Liver (tissue), 9 donors: ENCODE data around the gene DNAH5. TPM values are rescaled to one million over a fixed set of nuclear protein-coding genes. Genes with fewer than 3 reads are reported as not detected.

Experiments used
- DNase-seq: peaks from one replicate; pipeline ENCODE4 v3.0.0-alpha.2; 2017; ENCODE audit warnings: low spot score
- H3K27ac ChIP-seq, 2 donors: one replicate each; pipeline ENCODE4 v1.7.0; 2013; ENCODE audit warnings: inconsistent platforms in 2 of 2, low read length in 2 of 2, control low read depth in 1 of 2, low read depth in 1 of 2, mild to moderate bottlenecking in 1 of 2
- H3K27me3 ChIP-seq, 4 donors: one replicate each; pipeline versions ENCODE4 v1.6.1 to v1.7.0; 2013; ENCODE audit warnings: low read length in 3 of 4, inconsistent platforms in 1 of 4, mild to moderate bottlenecking in 1 of 4, moderate library complexity in 1 of 4; ENCODE audit not compliant: control insufficient read depth in 4 of 4, insufficient read depth in 4 of 4
- H3K36me3 ChIP-seq, 4 donors: one replicate each; pipeline versions ENCODE4 v1.6.1 to v1.7.0; 2013; ENCODE audit warnings: low read length in 3 of 4, mild to moderate bottlenecking in 3 of 4, low read depth in 1 of 4, moderate library complexity in 1 of 4; ENCODE audit not compliant: control insufficient read depth in 4 of 4, insufficient read depth in 3 of 4
- H3K4me1 ChIP-seq, 4 donors: one replicate each; pipeline versions ENCODE4 v1.6.1 to v1.7.0; 2013; ENCODE audit warnings: low read length in 3 of 4, mild to moderate bottlenecking in 3 of 4, moderate library complexity in 1 of 4; ENCODE audit not compliant: control insufficient read depth in 4 of 4, insufficient read depth in 4 of 4
- H3K4me3 ChIP-seq, 3 donors: one replicate each; pipeline versions ENCODE4 v1.6.1 to v1.7.0; 2013; ENCODE audit warnings: low read length in 3 of 3, control low read depth in 1 of 3, low read depth in 1 of 3, mild to moderate bottlenecking in 1 of 3
- H3K9ac ChIP-seq, 2 donors: one replicate each; pipeline ENCODE4 v1.7.0; 2013; ENCODE audit warnings: low read length in 2 of 2, mild to moderate bottlenecking in 2 of 2, moderate library complexity in 2 of 2, control low read depth in 1 of 2, low read depth in 1 of 2
- H3K9me3 ChIP-seq, 4 donors: one replicate each; pipeline versions ENCODE4 v1.6.1 to v1.7.0; 2013; ENCODE audit warnings: low read length in 3 of 4; ENCODE audit not compliant: control insufficient read depth in 4 of 4
- FOXA2 ChIP-seq: IDR thresholded peaks from 2 replicates; pipeline ENCODE4 v1.6.1; 2016; ENCODE audit warnings: antibody characterized with exemption
- GABPA ChIP-seq, 2 donors: IDR thresholded peaks in 1 of 2; conservative IDR thresholded peaks in 1 of 2; 2 replicates each; pipeline ENCODE4 v1.6.1; 2016; ENCODE audit warnings: antibody characterized with exemption in 2 of 2, mild to moderate bottlenecking in 1 of 2, moderate library complexity in 1 of 2
- HNF4A ChIP-seq, 2 donors: conservative IDR thresholded peaks; 2 replicates each; pipeline ENCODE4 v1.6.1; 2016; ENCODE audit warnings: antibody characterized with exemption in 2 of 2, mild to moderate bottlenecking in 2 of 2
- HNF4G ChIP-seq: IDR thresholded peaks from 2 replicates; pipeline ENCODE4 v1.6.1; 2016; ENCODE audit warnings: antibody characterized with exemption
- JUND ChIP-seq, 2 donors: IDR thresholded peaks; 2 replicates each; pipeline ENCODE4 v1.6.1; 2016; ENCODE audit warnings: antibody characterized with exemption in 2 of 2
- NR2F2 ChIP-seq: IDR thresholded peaks from 2 replicates; pipeline ENCODE4 v1.6.1; 2016; ENCODE audit warnings: antibody characterized with exemption
- RAD21 ChIP-seq, 2 donors: IDR thresholded peaks; 2 replicates each; pipeline ENCODE4 v1.6.1; 2016; ENCODE audit warnings: antibody characterized with exemption in 2 of 2, mild to moderate bottlenecking in 2 of 2
- RXRA ChIP-seq, 2 donors: IDR thresholded peaks; 2 replicates each; pipeline ENCODE4 v1.6.1; 2017 to 2018; ENCODE audit warnings: antibody characterized with exemption in 2 of 2, mild to moderate bottlenecking in 1 of 2
- SP1 ChIP-seq: IDR thresholded peaks from 2 replicates; pipeline ENCODE4 v1.6.1; 2018; ENCODE audit warnings: antibody characterized with exemption, mild to moderate bottlenecking
- TAF1 ChIP-seq: conservative IDR thresholded peaks from 2 replicates; pipeline ENCODE4 v1.6.1; 2016; ENCODE audit warnings: antibody characterized with exemption, mild to moderate bottlenecking
- YY1 ChIP-seq: IDR thresholded peaks from 2 replicates; pipeline ENCODE4 v1.6.1; 2016; ENCODE audit warnings: antibody characterized with exemption, mild to moderate bottlenecking
- WGBS: extraction: QIAGEN DNeasy Blood & Tissue Kit; methylation state at CpG from one replicate; pipeline ENCODE4 v1.1.7; 2013; 5-methylcytosine and 5-hydroxymethylcytosine counted together
- polyA plus RNA-seq, 2 donors: library from polyadenylated mRNA; stranded (reverse) in 1 of 2; unstranded in 1 of 2; fragments of 200-250 nt in 1 of 2; fragments of >200 nt in 1 of 2; fragmentation: Nextera tagmentation in 1 of 2; extraction: Ambion mirVana in 1 of 2; gene quantifications; one replicate each; pipeline versions ENCODE4 v1.2.1 to v1.2.3, GENCODE V29; 2013 to 2015
- total RNA-seq, 2 donors: library from RNA; depleted of rRNA; stranded (reverse); fragments of >200 nt; gene quantifications; one replicate each; pipeline ENCODE4 v1.2.3, GENCODE V29; 2014
- TF ChIP-seq, protein P1 (sequence below): IDR thresholded peaks from 2 replicates; pipeline ENCODE4 v1.6.1; 2016; ENCODE audit warnings: antibody characterized with exemption
- TF ChIP-seq, protein P2 (sequence below): IDR thresholded peaks from 2 replicates; pipeline ENCODE4 v1.6.1; 2016; ENCODE audit warnings: antibody characterized with exemption
- TF ChIP-seq, protein P3 (sequence below): IDR thresholded peaks from 2 replicates; pipeline ENCODE4 v1.6.1; 2016; ENCODE audit warnings: antibody characterized with exemption
- TF ChIP-seq, protein P4 (sequence below): fragments of 150-350 bp; IDR thresholded peaks from 2 replicates; pipeline ENCODE4 v1.5.1; 2017; ENCODE audit warnings: improper control_type of control experiment, low read depth, low read length; ENCODE audit not compliant: missing input control
- TF ChIP-seq, protein P5 (sequence below): IDR thresholded peaks from 2 replicates; pipeline ENCODE4 v1.6.1; 2016; ENCODE audit warnings: antibody characterized with exemption, mild to moderate bottlenecking
- donor health status: healthy.
- donor health status: healthy.
- donor health status: healthy.
- donor health status: healthy.
- donor health status: healthy.

DNAH5 gene
- total and polyA plus RNA-seq, 4 donors: 0.19 to 14.8 (median 4.4) TPM

DNA sequence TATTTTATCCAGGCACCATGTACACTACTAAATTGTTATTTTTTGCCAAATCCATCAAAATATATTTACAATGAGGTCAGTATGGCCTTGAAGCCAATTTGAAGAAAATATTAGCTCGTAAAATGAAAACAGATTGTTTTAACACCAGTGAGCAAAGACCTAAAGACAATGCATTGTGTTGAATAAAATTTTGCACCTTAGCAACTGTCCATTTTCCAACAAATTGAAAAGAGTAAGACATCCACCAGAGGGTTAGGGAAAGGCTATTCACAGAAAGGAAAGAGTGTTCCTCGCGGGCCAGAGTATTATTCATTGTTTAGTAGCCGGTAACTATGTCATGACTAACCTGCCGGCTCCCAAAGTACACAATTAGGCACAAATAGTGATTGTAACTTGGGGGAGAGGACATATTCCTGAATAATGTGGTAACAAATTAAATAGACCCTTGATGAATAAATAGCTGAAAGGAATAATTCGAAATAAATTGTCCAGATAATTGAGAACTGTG lies 213.3 kb downstream of the DNAH5 start (continued):
- no peak for TF ChIP-seq RXRA (IDR thresholded peaks at IDR 0.05)

DNA sequence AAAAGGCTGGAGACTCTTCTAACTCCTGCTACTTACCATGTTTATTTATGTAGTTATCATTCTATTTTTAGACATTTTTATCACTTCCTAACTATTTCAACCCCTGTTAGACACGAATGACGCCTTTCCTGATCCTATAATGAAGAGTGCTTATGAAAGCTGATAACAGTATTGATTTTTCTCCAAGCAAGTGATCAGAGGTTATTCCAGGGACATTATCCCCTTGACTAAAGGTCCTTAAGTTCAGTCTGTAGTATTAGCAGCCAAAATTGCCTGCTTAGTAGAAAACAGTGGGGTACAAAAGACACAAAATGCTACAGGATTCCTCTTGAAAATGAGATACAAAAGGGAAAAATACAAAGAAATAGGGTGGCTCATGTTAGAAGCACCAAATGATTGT lies 235.6 kb downstream of the DNAH5 start:
- WGBS: 16% methylated on average over 2 of the region's 2 CpGs
- Histone ChIP-seq H3K9ac (no peak overlapping the region), H3K9me3 (no peaks in the 10 kb centered on the region), H3K27me3 (no peaks in the 10 kb centered on the region), H3K4me3 (no peak overlapping the region), H3K27ac (no peak overlapping the region), H3K36me3 (no peaks in the 10 kb centered on the region), H3K4me1 (peaks cover 0 to 3% (median 0%) of the 10 kb centered on the region in 4 donors)
- no peak for DNase-seq
- TF ChIP-seq RXRA (IDR thresholded peaks at IDR 0.05): peak; percentile 50 to 90
- TF ChIP-seq JUND (IDR thresholded peaks at IDR 0.05): peak in 1 of 2 donors; percentile 32
- TF ChIP-seq HNF4A (conservative IDR thresholded peaks at IDR 0.05): peak; percentile 71 to 96
- TF ChIP-seq SP1: peak; percentile 46
- TF ChIP-seq, protein P1, sequence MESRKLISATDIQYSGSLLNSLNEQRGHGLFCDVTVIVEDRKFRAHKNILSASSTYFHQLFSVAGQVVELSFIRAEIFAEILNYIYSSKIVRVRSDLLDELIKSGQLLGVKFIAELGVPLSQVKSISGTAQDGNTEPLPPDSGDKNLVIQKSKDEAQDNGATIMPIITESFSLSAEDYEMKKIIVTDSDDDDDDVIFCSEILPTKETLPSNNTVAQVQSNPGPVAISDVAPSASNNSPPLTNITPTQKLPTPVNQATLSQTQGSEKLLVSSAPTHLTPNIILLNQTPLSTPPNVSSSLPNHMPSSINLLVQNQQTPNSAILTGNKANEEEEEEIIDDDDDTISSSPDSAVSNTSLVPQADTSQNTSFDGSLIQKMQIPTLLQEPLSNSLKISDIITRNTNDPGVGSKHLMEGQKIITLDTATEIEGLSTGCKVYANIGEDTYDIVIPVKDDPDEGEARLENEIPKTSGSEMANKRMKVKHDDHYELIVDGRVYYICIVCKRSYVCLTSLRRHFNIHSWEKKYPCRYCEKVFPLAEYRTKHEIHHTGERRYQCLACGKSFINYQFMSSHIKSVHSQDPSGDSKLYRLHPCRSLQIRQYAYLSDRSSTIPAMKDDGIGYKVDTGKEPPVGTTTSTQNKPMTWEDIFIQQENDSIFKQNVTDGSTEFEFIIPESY: no peak
- no peak for TF ChIP-seq FOXA2
- TF ChIP-seq HNF4G: peak; percentile 77
- no peak for TF ChIP-seq GABPA (IDR thresholded peaks at IDR 0.05 in 1 of 2, conservative IDR thresholded peaks at IDR 0.05 in 1 of 2)
- TF ChIP-seq, protein P2, sequence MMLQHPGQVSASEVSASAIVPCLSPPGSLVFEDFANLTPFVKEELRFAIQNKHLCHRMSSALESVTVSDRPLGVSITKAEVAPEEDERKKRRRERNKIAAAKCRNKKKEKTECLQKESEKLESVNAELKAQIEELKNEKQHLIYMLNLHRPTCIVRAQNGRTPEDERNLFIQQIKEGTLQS: no peak
- TF ChIP-seq, protein P3, sequence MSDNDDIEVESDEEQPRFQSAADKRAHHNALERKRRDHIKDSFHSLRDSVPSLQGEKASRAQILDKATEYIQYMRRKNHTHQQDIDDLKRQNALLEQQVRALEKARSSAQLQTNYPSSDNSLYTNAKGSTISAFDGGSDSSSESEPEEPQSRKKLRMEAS: no peak
- no peak for TF ChIP-seq NR2F2
- TF ChIP-seq, protein P4, sequence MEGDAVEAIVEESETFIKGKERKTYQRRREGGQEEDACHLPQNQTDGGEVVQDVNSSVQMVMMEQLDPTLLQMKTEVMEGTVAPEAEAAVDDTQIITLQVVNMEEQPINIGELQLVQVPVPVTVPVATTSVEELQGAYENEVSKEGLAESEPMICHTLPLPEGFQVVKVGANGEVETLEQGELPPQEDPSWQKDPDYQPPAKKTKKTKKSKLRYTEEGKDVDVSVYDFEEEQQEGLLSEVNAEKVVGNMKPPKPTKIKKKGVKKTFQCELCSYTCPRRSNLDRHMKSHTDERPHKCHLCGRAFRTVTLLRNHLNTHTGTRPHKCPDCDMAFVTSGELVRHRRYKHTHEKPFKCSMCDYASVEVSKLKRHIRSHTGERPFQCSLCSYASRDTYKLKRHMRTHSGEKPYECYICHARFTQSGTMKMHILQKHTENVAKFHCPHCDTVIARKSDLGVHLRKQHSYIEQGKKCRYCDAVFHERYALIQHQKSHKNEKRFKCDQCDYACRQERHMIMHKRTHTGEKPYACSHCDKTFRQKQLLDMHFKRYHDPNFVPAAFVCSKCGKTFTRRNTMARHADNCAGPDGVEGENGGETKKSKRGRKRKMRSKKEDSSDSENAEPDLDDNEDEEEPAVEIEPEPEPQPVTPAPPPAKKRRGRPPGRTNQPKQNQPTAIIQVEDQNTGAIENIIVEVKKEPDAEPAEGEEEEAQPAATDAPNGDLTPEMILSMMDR: no peak
- TF ChIP-seq RAD21 (IDR thresholded peaks at IDR 0.05): peak in 1 of 2 donors; percentile 46
- no peak for TF ChIP-seq TAF1

DNA sequence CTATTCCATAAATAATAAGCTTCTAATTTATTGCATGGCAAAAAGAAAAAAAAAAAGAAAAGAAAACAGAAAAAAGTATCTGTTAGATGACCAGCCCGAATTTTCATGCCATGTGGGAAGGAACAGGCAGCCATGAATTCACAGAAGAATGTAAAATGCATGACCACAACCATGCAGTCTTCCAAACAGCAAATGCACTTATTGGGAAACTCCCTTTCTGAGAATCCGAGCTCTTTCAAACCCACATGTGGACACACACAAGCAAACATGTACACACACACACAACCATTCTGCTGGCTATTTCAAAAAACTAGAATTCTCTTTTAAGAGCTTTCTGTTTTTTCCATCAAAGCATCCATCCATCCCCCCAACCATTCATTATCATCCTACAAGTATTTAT lies 236.1 kb downstream of the DNAH5 start:
- Histone ChIP-seq H3K9ac (no peak overlapping the region), H3K9me3 (no peaks in the 10 kb centered on the region), H3K27me3 (no peaks in the 10 kb centered on the region), H3K36me3 (no peaks in the 10 kb centered on the region), H3K4me3 (no peak overlapping the region), H3K27ac (no peak overlapping the region), H3K4me1 (peaks cover 0 to 3% (median 0%) of the 10 kb centered on the region in 4 donors)
- WGBS: 50% methylated on average over 2 of the region's 2 CpGs
- DNase-seq: no peak
- TF ChIP-seq RAD21 (IDR thresholded peaks at IDR 0.05) (no peak), YY1 (no peak), TAF1 (no peak), JUND (IDR thresholded peaks at IDR 0.05) (no peak), HNF4G (no peak)
- TF ChIP-seq, protein P5, sequence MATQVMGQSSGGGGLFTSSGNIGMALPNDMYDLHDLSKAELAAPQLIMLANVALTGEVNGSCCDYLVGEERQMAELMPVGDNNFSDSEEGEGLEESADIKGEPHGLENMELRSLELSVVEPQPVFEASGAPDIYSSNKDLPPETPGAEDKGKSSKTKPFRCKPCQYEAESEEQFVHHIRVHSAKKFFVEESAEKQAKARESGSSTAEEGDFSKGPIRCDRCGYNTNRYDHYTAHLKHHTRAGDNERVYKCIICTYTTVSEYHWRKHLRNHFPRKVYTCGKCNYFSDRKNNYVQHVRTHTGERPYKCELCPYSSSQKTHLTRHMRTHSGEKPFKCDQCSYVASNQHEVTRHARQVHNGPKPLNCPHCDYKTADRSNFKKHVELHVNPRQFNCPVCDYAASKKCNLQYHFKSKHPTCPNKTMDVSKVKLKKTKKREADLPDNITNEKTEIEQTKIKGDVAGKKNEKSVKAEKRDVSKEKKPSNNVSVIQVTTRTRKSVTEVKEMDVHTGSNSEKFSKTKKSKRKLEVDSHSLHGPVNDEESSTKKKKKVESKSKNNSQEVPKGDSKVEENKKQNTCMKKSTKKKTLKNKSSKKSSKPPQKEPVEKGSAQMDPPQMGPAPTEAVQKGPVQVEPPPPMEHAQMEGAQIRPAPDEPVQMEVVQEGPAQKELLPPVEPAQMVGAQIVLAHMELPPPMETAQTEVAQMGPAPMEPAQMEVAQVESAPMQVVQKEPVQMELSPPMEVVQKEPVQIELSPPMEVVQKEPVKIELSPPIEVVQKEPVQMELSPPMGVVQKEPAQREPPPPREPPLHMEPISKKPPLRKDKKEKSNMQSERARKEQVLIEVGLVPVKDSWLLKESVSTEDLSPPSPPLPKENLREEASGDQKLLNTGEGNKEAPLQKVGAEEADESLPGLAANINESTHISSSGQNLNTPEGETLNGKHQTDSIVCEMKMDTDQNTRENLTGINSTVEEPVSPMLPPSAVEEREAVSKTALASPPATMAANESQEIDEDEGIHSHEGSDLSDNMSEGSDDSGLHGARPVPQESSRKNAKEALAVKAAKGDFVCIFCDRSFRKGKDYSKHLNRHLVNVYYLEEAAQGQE: no peak
